ENCODE data around the gene RAPGEF1.

RAPGEF1 gene

DNA sequence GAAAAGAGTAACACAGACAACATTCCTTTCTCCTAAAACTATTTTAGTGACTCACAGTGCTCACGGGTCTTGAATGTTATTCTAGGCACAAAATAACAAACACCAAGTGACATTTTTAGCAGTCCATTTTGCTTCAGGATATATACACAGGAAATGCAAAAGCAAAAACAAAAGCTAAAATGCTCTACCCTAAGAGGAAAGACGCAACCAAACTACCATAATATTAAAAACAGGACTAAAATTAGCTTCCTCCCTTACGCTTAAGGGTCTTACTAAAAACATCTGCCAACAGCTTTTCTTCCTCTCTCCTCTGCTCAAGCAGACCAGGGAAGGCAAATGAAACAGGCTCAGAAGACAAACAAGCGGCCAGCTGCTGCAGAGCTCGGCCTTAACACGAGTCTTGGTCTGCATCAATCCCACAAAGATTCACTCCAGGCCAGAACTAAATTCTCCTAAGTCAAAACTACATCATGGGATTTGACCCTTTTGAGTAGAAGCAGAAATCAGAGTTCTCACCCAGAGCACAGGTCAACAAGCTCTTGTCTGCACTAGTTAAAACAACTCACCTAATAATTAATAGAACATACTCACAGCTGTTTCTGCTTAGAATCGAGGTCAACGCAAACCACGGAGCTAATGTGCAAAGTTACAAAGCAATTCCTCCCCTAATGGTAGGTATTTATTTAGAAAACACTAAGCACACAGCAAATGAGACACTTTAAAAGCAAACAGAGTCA lies 62.3 kb downstream of the RAPGEF1 start:
- TF ChIP-seq, protein P1, sequence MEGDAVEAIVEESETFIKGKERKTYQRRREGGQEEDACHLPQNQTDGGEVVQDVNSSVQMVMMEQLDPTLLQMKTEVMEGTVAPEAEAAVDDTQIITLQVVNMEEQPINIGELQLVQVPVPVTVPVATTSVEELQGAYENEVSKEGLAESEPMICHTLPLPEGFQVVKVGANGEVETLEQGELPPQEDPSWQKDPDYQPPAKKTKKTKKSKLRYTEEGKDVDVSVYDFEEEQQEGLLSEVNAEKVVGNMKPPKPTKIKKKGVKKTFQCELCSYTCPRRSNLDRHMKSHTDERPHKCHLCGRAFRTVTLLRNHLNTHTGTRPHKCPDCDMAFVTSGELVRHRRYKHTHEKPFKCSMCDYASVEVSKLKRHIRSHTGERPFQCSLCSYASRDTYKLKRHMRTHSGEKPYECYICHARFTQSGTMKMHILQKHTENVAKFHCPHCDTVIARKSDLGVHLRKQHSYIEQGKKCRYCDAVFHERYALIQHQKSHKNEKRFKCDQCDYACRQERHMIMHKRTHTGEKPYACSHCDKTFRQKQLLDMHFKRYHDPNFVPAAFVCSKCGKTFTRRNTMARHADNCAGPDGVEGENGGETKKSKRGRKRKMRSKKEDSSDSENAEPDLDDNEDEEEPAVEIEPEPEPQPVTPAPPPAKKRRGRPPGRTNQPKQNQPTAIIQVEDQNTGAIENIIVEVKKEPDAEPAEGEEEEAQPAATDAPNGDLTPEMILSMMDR (IDR thresholded peaks at IDR 0.05; ENCODE audit: control extremely low read depth, extremely low read depth, low read depth, missing control alignments) = no peak
- ChIA-PET POLR2A (interaction anchor here (0.7 to 2.4 kb wide), 12 partner anchors 9 to 59 kb away, joined by 3 to 11 read pairs (median 4); no protein-coding TSS in a partner anchor), CTCF (interaction anchor here (0.8 to 6.2 kb wide), 19 partner anchors 8 to 582 kb away, joined by 3 to 42 read pairs (median 4); partner anchors contain the start of gene RAPGEF1)
- DNase-seq (ENCODE audit: extremely low spot score) = peak; percentile 59

DNA sequence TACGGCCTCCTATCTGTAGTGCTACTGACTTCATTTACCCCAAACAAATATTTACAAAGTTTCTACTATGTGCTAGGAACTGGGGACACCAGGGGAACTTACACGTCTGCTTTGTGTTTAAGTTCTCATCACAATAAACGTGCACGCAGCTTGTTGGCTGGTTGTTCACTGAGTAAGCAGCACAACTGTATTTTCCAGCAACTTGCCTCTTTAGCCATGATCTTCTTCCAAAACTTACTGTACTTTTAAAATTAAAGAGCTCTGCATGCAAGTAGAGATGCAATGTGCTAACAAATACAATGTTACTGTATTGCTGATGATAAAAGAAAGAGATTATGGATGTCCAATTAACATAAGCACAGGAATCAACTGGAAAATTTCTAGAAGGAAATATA lies 62.8 kb downstream of the RAPGEF1 start:
- DNase-seq (ENCODE audit: extremely low spot score) = no peak
- CTCF ChIA-PET = interaction anchor here (0.8 to 6.2 kb wide), 15 partner anchors 8 to 583 kb away, joined by 3 to 42 read pairs (median 4); partner anchors contain the start of gene RAPGEF1
- TF ChIP-seq, protein P1 (IDR thresholded peaks at IDR 0.05; ENCODE audit: control extremely low read depth, extremely low read depth, low read depth, missing control alignments) = no peak
- POLR2A ChIA-PET = interaction anchor here (0.7 to 2.4 kb wide), 8 partner anchors 9 to 59 kb away, joined by 3 to 11 read pairs (median 5); no protein-coding TSS in a partner anchor

DNA sequence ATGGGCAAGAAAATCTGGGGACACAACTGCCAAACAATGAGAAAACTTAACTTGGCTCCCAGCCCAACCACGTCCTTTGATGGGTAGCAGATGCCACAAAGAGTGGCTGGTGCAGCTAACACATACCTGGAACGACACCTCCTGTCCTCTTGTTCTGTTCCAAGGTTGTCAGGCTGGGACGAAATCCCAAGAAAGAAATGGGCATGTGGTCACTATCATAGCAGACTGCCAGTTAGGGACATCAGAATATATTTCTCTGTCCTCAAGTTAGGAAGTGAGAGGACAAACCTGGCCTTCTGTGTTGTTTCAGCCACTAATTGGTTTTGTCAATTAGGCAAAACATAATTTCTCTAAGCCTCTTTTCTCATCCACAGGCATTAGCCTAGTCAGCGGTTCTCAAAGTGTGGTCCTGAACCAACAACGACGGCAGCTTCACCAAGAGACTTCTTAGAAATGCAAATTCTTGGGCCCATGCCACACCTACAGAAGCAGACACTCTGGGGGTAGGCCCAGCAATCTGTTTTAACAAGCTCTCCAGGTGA lies 63.4 kb downstream of the RAPGEF1 start:
- ChIA-PET CTCF (interaction anchor here (0.8 to 6.2 kb wide), 15 partner anchors 7 to 583 kb away, joined by 3 to 42 read pairs (median 3); partner anchors contain the start of gene RAPGEF1), POLR2A (interaction anchor here (0.6 to 2.0 kb wide), 6 partner anchors 8 to 60 kb away, joined by 3 to 11 read pairs (median 4); no protein-coding TSS in a partner anchor)
- TF ChIP-seq, protein P1 (IDR thresholded peaks at IDR 0.05; ENCODE audit: control extremely low read depth, extremely low read depth, low read depth, missing control alignments) = no peak
- no peak for DNase-seq (ENCODE audit: extremely low spot score)

DNA sequence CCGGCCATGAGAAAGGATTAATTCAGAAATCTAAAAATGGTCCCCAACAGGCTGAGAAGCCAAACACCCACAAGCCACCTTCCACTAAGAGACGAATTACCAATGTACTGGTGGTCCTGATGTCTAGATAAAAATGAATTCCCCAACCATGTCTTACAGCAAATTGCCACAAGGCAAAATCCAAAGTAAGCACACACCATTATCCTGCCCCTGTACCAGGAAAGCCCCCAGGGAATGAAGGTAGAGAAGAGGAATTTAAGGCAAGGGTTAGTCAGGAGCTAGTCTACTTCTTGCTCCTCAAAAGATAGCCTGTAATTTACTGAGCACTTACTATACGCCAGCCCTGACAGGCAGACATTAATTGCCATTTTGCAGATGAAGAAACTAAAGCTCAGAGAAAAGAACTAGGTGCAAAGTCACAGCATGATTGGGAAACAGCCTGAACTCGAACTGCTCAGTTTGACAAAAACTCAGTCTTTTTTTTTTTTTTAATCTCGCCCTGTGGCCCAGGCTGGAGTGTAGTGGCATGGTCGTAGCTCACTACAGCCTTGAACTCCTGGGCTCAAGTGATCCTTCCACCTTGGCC lies 64.3 kb downstream of the RAPGEF1 start:
- no peak for DNase-seq (ENCODE audit: extremely low spot score)
- CTCF ChIA-PET = interaction anchor here (0.6 to 6.2 kb wide), 9 partner anchors 11 to 225 kb away, joined by 3 to 42 read pairs (median 3); partner anchors contain the start of gene RAPGEF1
- POLR2A ChIA-PET = interaction anchor here (0.6 to 1.1 kb wide), 3 partner anchors 17 to 59 kb away, joined by 3 to 4 read pairs (median 3); no protein-coding TSS in a partner anchor
- TF ChIP-seq, protein P1 (IDR thresholded peaks at IDR 0.05; ENCODE audit: control extremely low read depth, extremely low read depth, low read depth, missing control alignments) = no peak

DNA sequence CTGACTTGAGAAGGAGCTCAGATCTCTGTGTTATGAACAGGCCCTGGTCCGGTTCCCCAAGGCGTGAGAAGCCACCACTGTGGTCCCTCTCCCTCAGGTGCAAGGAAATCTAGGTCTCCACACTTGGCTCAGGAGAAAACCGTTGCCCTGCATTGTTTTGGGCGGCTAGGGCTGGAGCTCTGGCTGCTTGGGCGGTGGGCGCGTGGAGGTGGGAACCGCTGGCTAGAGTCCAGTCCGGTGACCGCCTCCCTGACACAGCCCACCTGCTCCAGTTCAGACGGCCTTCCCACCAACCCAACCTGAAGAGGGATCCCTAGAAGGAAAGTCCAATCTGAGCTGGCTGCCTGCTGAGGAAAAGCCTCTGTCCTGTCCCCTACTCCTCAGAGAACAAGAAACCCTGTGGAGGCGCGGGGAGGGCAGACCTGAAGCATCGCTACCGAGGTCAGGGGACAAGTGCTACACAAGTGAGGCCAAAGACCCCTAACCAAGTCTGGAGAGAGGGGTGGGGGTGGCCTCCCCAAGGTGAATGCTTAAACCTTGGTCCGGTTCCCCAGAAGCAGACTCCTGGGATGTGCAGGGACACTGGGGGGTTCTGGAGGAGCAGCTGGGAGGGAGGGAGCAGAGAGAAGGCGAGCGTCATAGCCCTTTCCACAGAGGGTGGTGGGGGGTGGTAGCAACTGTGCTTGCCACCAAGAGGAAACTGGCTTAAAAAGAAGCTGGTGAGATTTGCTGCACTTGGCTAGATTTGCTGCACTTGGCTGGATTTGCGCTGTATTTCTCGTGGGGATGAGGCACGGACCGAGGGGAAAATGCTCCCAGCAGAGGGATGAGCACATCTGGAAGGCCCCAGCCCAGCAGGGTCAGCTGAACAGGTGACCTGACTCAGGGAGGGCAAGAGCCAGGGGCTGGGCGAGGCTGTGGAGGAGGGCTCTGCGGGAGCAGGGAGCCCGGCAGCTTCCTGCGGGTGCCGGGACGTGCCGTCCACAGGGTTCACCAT lies 65.2 kb downstream of the RAPGEF1 start:
- ChIA-PET POLR2A (interaction anchor here (1.1 kb wide), 1 partner anchor 44 kb away, joined by 4 read pairs; no protein-coding TSS in a partner anchor), CTCF (interaction anchor here (0.6 to 6.2 kb wide), 10 partner anchors 10 to 224 kb away, joined by 3 to 42 read pairs (median 6); partner anchors contain the start of gene RAPGEF1)
- TF ChIP-seq, protein P1 (IDR thresholded peaks at IDR 0.05; ENCODE audit: control extremely low read depth, extremely low read depth, low read depth, missing control alignments) = no peak
- no peak for DNase-seq (ENCODE audit: extremely low spot score)

Data from GM10248 (cell line).